Measurements from ENCODE around the gene ZCCHC17. TPM values are rescaled to one million over a fixed set of nuclear protein-coding genes. Genes with fewer than 3 reads are reported as not detected.

The ZCCHC17 gene
- total RNA-seq, 1 donor from 2014 or later: 26.6 TPM

DNA sequence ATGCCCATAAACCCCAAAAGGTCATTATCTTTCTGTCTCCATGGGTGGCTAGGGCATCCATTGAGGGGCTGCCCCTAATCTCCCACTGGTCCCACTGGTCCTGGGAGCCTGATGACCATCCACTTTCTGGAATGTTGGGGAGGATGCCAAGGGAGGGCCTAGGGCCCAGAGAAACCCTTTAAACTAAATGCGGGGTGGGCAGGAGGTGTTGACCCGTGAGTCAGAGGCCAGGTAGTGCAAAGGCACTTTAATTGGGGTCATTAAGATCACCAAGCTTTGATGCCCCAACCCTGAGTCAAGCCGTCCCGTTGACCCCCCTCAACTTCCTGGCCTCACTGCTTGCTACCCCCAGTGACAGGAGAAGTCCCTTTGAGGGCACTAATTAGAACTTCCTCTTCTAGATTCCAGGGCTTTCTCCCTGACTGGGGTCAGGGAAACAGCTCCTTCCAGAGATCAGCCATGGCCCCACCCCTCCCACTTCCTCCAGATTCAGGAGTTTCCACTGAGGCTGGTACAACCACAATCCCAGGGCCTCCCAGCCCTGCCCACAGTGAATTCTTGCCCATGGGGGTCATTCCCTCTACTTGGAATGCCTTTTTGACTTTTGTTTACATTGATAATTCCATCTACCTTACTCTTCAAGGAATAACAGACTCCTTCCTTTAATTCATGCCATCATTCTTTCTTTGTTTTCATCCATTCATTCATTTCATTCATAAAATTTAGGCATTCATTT, 100.7 kb downstream of the ZCCHC17 start:
- Mint-ChIP-seq H3K27ac (no peak overlapping the region), H3K9me3 (no peaks in the 10 kb centered on the region), H3K36me3 (no peaks in the 10 kb centered on the region), H3K4me3 (no peak overlapping the region), H3K27me3 (ENCODE audit: low read depth) (no peaks in the 10 kb centered on the region), H3K4me1 (peaks cover 6% of the 10 kb centered on the region)
- no peak for TF ChIP-seq CTCF (IDR thresholded peaks at IDR 0.05; ENCODE audit: unreplicated experiment)
- DNase-seq (ENCODE audit: low spot score in 2 of 2, unreplicated experiment in 2 of 2): no peak

GRCh38 chr1:31398246-31398645, 101.4 kb downstream of the ZCCHC17 start:
- TF ChIP-seq CTCF (IDR thresholded peaks at IDR 0.05; ENCODE audit: unreplicated experiment): no peak
- H3K36me3 Mint-ChIP-seq: no peaks in the 10 kb centered on the region
- no peak for DNase-seq (ENCODE audit: low spot score in 2 of 2, unreplicated experiment in 2 of 2)
- H3K4me3 Mint-ChIP-seq: no peak overlapping the region
- H3K4me1 Mint-ChIP-seq: peaks cover 6% of the 10 kb centered on the region
- H3K9me3 Mint-ChIP-seq: no peaks in the 10 kb centered on the region
- no peaks in the 10 kb centered on the region for H3K27me3 Mint-ChIP-seq (ENCODE audit: low read depth)
- no peak overlapping the region for H3K27ac Mint-ChIP-seq

DNA sequence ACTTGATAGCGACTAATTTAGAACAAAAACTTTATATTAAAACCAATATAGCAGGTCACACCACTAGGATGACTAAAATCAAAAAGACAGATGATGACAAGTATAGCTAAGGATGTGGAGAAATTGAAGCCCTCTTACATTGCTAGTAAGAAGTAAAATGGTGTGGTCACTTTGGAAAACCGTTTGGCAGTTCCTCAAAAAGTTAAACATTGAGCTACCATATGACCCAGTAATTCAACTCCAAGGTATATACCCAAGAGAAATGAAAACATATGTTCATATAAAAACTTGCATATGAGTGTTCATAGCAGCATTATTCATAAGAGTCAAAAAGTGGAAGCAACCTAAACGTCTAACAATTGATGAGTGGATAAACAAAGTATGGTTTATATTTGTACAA, 103.1 kb downstream of the ZCCHC17 start:
- H3K27ac Mint-ChIP-seq: no peak overlapping the region
- DNase-seq (ENCODE audit: low spot score in 2 of 2, unreplicated experiment in 2 of 2): no peak
- no peaks in the 10 kb centered on the region for H3K27me3 Mint-ChIP-seq (ENCODE audit: low read depth)
- H3K36me3 Mint-ChIP-seq: no peaks in the 10 kb centered on the region
- no peak overlapping the region for H3K4me3 Mint-ChIP-seq
- TF ChIP-seq CTCF (IDR thresholded peaks at IDR 0.05; ENCODE audit: unreplicated experiment): no peak
- H3K9me3 Mint-ChIP-seq: no peaks in the 10 kb centered on the region
- H3K4me1 Mint-ChIP-seq: peaks cover under 1% of the 10 kb centered on the region

DNA sequence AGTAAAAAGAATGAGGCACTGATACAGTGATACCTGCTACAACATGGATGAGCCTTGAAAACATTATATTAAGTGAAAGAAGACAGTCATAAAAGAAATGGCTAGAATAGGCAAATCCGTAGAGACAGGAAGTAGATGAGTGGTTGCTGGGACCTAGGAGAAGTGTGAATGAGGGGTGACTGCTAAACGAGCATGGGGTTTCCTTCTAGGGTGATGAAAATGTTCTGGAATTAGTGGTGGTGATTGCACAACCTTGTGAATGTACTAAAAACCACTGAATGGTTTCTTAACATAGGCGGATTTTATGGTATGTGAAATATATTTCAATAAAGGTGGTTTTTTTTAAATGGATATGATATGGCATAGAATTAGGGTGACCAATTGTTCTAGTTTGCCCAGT, 103.6 kb downstream of the ZCCHC17 start:
- Mint-ChIP-seq H3K27me3 (ENCODE audit: low read depth) (no peaks in the 10 kb centered on the region), H3K9me3 (no peaks in the 10 kb centered on the region), H3K36me3 (no peaks in the 10 kb centered on the region), H3K27ac (no peak overlapping the region), H3K4me1 (no peaks in the 10 kb centered on the region), H3K4me3 (no peak overlapping the region)
- no peak for TF ChIP-seq CTCF (IDR thresholded peaks at IDR 0.05; ENCODE audit: unreplicated experiment)
- DNase-seq (ENCODE audit: low spot score in 2 of 2, unreplicated experiment in 2 of 2): no peak

DNA sequence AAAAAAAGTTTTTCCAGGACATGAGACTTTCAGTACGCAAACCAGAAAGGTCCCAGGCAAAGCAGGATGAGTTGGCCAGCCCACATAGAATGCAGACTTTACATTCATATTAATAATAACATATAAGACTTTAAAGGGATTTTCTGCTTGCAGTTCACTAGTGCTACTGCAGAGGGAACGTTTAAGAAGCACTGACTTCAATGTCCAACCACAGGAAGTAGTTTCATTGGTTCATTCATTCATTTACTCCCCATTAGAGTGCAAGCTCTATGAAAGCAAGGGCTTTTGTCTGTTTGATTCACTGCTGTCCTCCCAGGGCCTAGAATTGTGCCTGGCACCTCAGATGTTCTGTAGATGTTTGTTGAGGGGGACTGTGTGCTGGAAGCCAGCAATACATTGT, 104.4 kb downstream of the ZCCHC17 start:
- Mint-ChIP-seq H3K9me3 (no peaks in the 10 kb centered on the region), H3K27ac (no peak overlapping the region), H3K4me1 (no peaks in the 10 kb centered on the region), H3K27me3 (ENCODE audit: low read depth) (no peaks in the 10 kb centered on the region), H3K36me3 (no peaks in the 10 kb centered on the region), H3K4me3 (no peak overlapping the region)
- no peak for TF ChIP-seq CTCF (IDR thresholded peaks at IDR 0.05; ENCODE audit: unreplicated experiment)
- DNase-seq (ENCODE audit: low spot score in 2 of 2, unreplicated experiment in 2 of 2): no peak
